Endothelial cell of umbilical vein (primary cell): ENCODE measurements around the gene KIF1B. TPM values are rescaled to one million over a fixed set of nuclear protein-coding genes. Genes with fewer than 3 reads are reported as not detected.

ENCODE experiments used
- BruUV-seq: library from RNA; stranded (reverse); fragments of 400-500 nt; replicated peaks from 2 replicates; lab custom pipeline; 2021; lab: Mats Ljungman, UMichigan
- CTCF ChIA-PET: fragments of 300-600, 350-600 bp; sonication (Branson Sonifier 250); formaldehyde crosslinking; loops from one replicate; lab custom pipeline; 2021; ENCODE audit warnings: antibody characterized with exemption, inconsistent platforms; lab: Charles Lee
- POLR2A ChIA-PET: fragments of 300-600, 350-600 bp; sonication (Branson Sonifier 250); formaldehyde crosslinking; loops from one replicate; lab custom pipeline; 2021; ENCODE audit warnings: antibody characterized with exemption, inconsistent platforms; lab: Charles Lee
- DNase-seq: peaks from one replicate; pipeline ENCODE4 v3.0.0-alpha.2; 2011; ENCODE audit warnings: low read depth, low spot score
- FAIRE-seq: peaks from 2 replicates; lab custom pipeline; 2011; peaks lifted over from hg19 to GRCh38; lab: Jason Lieb, UNC
- H2AFZ ChIP-seq: 2 replicates; pipeline ENCODE4 v1.6.0; 2012; ENCODE audit warnings: low read depth, low read length, control low read depth, inconsistent platforms
- H3K27ac ChIP-seq: 2 replicates; pipeline ENCODE4 v1.5.1; 2011; ENCODE audit warnings: low read depth, mild to moderate bottlenecking, control low read depth, low read length, moderate library complexity; ENCODE audit not compliant: insufficient read depth
- H3K27me3 ChIP-seq, 2 experiments: 2 replicates each; pipeline versions ENCODE4 v1.6.0 to v1.6.1; 2011; ENCODE audit warnings: low read length in 2 of 2, mixed read lengths in 1 of 2; ENCODE audit not compliant: control insufficient read depth in 2 of 2, insufficient read depth in 2 of 2
- H3K36me3 ChIP-seq, 2 experiments: 2 replicates in 1 of 2; 3 replicates in 1 of 2; pipeline ENCODE4 v1.5.1; 2011; ENCODE audit warnings: low read length in 2 of 2, mild to moderate bottlenecking in 1 of 2, moderate library complexity in 1 of 2; ENCODE audit not compliant: control insufficient read depth in 2 of 2, insufficient read depth in 2 of 2; ENCODE audit errors: extremely low read depth in 1 of 2
- H3K4me1 ChIP-seq: 3 replicates; pipeline ENCODE4 v1.5.1; 2011; ENCODE audit warnings: mild to moderate bottlenecking, low read length; ENCODE audit not compliant: control insufficient read depth, insufficient read depth; ENCODE audit errors: extremely low read depth
- H3K4me2 ChIP-seq: 2 replicates; pipeline ENCODE4 v1.6.1; 2011; ENCODE audit warnings: low read length, control low read depth, mixed read lengths; ENCODE audit not compliant: insufficient read depth
- H3K4me3 ChIP-seq, 3 experiments: fragments of 200-600 bp in 1 of 3; sonication (generic), shearing (Covaris generic) in 1 of 3; replicated peaks in 1 of 3; 2 replicates each; pipeline ENCODE4 v1.5.1; 2011 to 2016; ENCODE audit warnings: control low read depth in 3 of 3, low read length in 3 of 3, mild to moderate bottlenecking in 2 of 3, inconsistent platforms in 1 of 3, low read depth in 1 of 3, moderate library complexity in 1 of 3; ENCODE audit not compliant: insufficient read depth in 1 of 3
- H3K79me2 ChIP-seq: 2 replicates; pipeline ENCODE4 v1.6.0; 2012; ENCODE audit warnings: low read length, inconsistent platforms; ENCODE audit not compliant: control insufficient read depth, insufficient read depth
- H3K9ac ChIP-seq: replicated peaks from 2 replicates; pipeline ENCODE3; 2011; ENCODE audit warnings: low read length, control low read depth; ENCODE audit not compliant: insufficient read depth; ENCODE audit errors: extremely low read depth
- H3K9me1 ChIP-seq: replicated peaks from 3 replicates; pipeline ENCODE4 v1.6.0; 2011; ENCODE audit warnings: mild to moderate bottlenecking, low read length; ENCODE audit not compliant: control insufficient read depth, insufficient read depth; ENCODE audit errors: extremely low read depth
- H3K9me3 ChIP-seq: replicated peaks from 2 replicates; pipeline ENCODE4 v1.5.1; 2012; ENCODE audit warnings: low read length, inconsistent platforms; ENCODE audit not compliant: control insufficient read depth, insufficient read depth
- H4K20me1 ChIP-seq: replicated peaks from 2 replicates; pipeline ENCODE3; 2011; ENCODE audit warnings: mild to moderate bottlenecking, low read length; ENCODE audit not compliant: control insufficient read depth, insufficient read depth; ENCODE audit errors: extremely low read depth
- CTCF ChIP-seq, 2 donors: IDR thresholded peaks; 1 replicate in 1 of 2; 2 replicates in 1 of 2; pipeline ENCODE4 v1.5.1; 2011; ENCODE audit warnings: low read length in 2 of 2, mild to moderate bottlenecking in 2 of 2, moderate library complexity in 2 of 2, control low read depth in 1 of 2, inconsistent platforms in 1 of 2, low read depth in 1 of 2; ENCODE audit not compliant: insufficient read depth in 1 of 2; ENCODE audit errors: extremely low read depth in 1 of 2
- EZH2 ChIP-seq: IDR thresholded peaks from 2 replicates; pipeline ENCODE4 v1.6.1; 2012; ENCODE audit warnings: borderline replicate concordance, low read depth, mild to moderate bottlenecking, moderate library complexity, low read length, inconsistent platforms; ENCODE audit not compliant: severe bottlenecking
- FOS ChIP-seq: IDR thresholded peaks from 2 replicates; pipeline ENCODE4 v1.6.1; 2011; ENCODE audit warnings: mild to moderate bottlenecking, low read length, moderate library complexity, borderline replicate concordance; ENCODE audit not compliant: insufficient read depth
- GATA2 ChIP-seq: IDR thresholded peaks from 2 replicates; pipeline ENCODE4 v1.7.0; 2011; ENCODE audit warnings: low read depth, mild to moderate bottlenecking, moderate library complexity, mixed read lengths, low read length; ENCODE audit not compliant: insufficient read length, insufficient read depth
- JUN ChIP-seq: IDR thresholded peaks from 2 replicates; pipeline ENCODE4 v1.6.1; 2011; ENCODE audit warnings: borderline replicate concordance, low read depth; ENCODE audit not compliant: insufficient read length, insufficient read depth
- MAX ChIP-seq: IDR thresholded peaks from 2 replicates; pipeline ENCODE4 v1.6.1; 2011; ENCODE audit not compliant: insufficient read depth, insufficient read length
- MYC ChIP-seq: IDR thresholded peaks from one replicate; pipeline ENCODE4 v1.6.1; 2011; ENCODE audit warnings: mild to moderate bottlenecking, low read depth, low read length
- POLR2A ChIP-seq: IDR thresholded peaks from 2 replicates; pipeline ENCODE4 v1.6.1; 2012; ENCODE audit warnings: low read depth, mild to moderate bottlenecking, control low read depth, low read length
- POLR2AphosphoS5 ChIP-seq: IDR thresholded peaks from 2 replicates; pipeline ENCODE4 v1.6.1; 2012; ENCODE audit warnings: low read depth, mild to moderate bottlenecking, control low read depth, low read length, moderate library complexity; ENCODE audit not compliant: insufficient read depth
- dilution Hi-C: fragments of 300-500 bp; cut with MboI; formaldehyde crosslinking; loops from one replicate; pipeline ENCODE4 v1.15.0; 2019; ENCODE audit warnings: low sequenced_read_pairs; ENCODE audit not compliant: extremely low pct_ligation_motif_present
- intact Hi-C: fragments of 100-400 bp; cut with micrococcal nuclease; formaldehyde crosslinking; loops from one replicate; pipeline ENCODE4 v1.10.0; 2022
- polyA plus RNA-seq, 4 experiments: library from polyadenylated mRNA; depleted of rRNA in 3 of 4; stranded (reverse) in 3 of 4; unstranded in 1 of 4; fragments of >200 nt; gene quantifications; 2 replicates each; pipeline versions ENCODE4 v1.2.1 to v1.2.3, GENCODE V29; 2011 to 2012; ENCODE audit warnings: missing spikeins in 1 of 4
- total RNA-seq: library from RNA; stranded (reverse); gene quantifications from 2 replicates; pipeline ENCODE4 v1.2.3, GENCODE V29; 2021

Gene KIF1B
- total and polyA plus RNA-seq, 2 donors (not counting 3 experiments of a cell fraction or from before 2014, with no cell fraction given): 14.8 to 58.6 TPM

- Histone ChIP-seq H2AFZ (no peak overlapping the region), H3K27me3 (no peaks in the 10 kb centered on the region), H3K79me2 (no peaks in the 10 kb centered on the region), H3K9ac (no peak overlapping the region), H3K4me2 (no peak overlapping the region), H3K27ac (no peak overlapping the region), H3K9me1 (no peaks in the 10 kb centered on the region), H3K9me3 (no peaks in the 10 kb centered on the region), H3K36me3 (peaks cover 8 to 10% of the 10 kb centered on the region in 2 experiments), H3K4me3 (no peak overlapping the region), H3K4me1 (no peaks in the 10 kb centered on the region), H4K20me1 (no peaks in the 10 kb centered on the region)
- intact Hi-C loops: no loop called here
- TF ChIP-seq POLR2A: no peak
- TF ChIP-seq EZH2: no peak
- TF ChIP-seq FOS: no peak
- POLR2A ChIA-PET: no interaction called here
- BruUV-seq: no TSS peak
- FAIRE-seq (no peak), DNase-seq (no peak)
- dilution Hi-C loops: no loop called here
- CTCF ChIA-PET: no interaction called here
Measured at GRCh38 chr1:10324627-10325026, 114.3 kb downstream of the KIF1B start.

- intact Hi-C loops: no loop called here
Measured at GRCh38 chr1:10325521-10325920, 115.2 kb downstream of the KIF1B start.

More at GRCh38 chr1:10325521-10325920, 115.2 kb downstream of the KIF1B start:
- no peak for FAIRE-seq
- ChIA-PET POLR2A (no interaction called here), CTCF (interaction anchor here (1.7 kb wide), 1 partner anchor 11 kb away, joined by 4 read pairs; no protein-coding TSS in a partner anchor)
- H3K4me3 ChIP-seq: no peak overlapping the region
- no TSS peak for BruUV-seq
- no peaks in the 10 kb centered on the region for H3K9me1 ChIP-seq
- no peaks in the 10 kb centered on the region for H3K27me3 ChIP-seq
- DNase-seq: no peak
- H3K79me2 ChIP-seq: no peaks in the 10 kb centered on the region
- H4K20me1 ChIP-seq: no peaks in the 10 kb centered on the region
- no peak overlapping the region for H3K4me2 ChIP-seq
- peaks cover 8 to 10% of the 10 kb centered on the region in 2 experiments for H3K36me3 ChIP-seq
- TF ChIP-seq CTCF (IDR thresholded peaks at IDR 0.05; ENCODE audit: extremely low read depth in 1 of 2, insufficient read depth in 1 of 2, low read depth in 1 of 2, low read length in 2 of 2) (no peak), EZH2 (no peak), POLR2AphosphoS5 (no peak), FOS (no peak), GATA2 (no peak), MAX (no peak), POLR2A (no peak), MYC (no peak), JUN (no peak)
- H3K27ac ChIP-seq: no peak overlapping the region
- H3K9me3 ChIP-seq: no peaks in the 10 kb centered on the region
- dilution Hi-C loops: no loop called here
- no peak overlapping the region for H3K9ac ChIP-seq
- no peaks in the 10 kb centered on the region for H3K4me1 ChIP-seq
- H2AFZ ChIP-seq: no peak overlapping the region
